ENCODE measurements around the gene SENP7. TPM values are rescaled to one million over a fixed set of nuclear protein-coding genes. Genes with fewer than 3 reads are reported as not detected.

SENP7 gene
- polyA plus RNA-seq, 3 donors: 1.6 to 12.4 (median 3.8) TPM

- no peak overlapping the region for H2AFZ ChIP-seq (ENCODE audit: insufficient read depth, low read depth, low read length, poor library complexity, severe bottlenecking)
- intact Hi-C loops (cut with micrococcal nuclease): no loop called here
- Mint-ChIP-seq H3K9me3 (peaks cover 0 to 2% (median 0%) of the 10 kb centered on the region in 7 donors), H3K27ac (peak overlapping the region in 1 of 7 donors; percentile 22), H3K4me1 (peaks cover 17% of the 10 kb centered on the region), H3K36me3 (peaks cover 2 to 6% of the 10 kb centered on the region in 2 donors), H3K27me3 (ENCODE audit: low read depth in 3 of 3) (peaks cover 0 to 3% (median 0%) of the 10 kb centered on the region in 3 donors), H3K4me3 (no peak overlapping the region)
- H3K36me3 ChIP-seq (replicated peaks in 1 of 2; ENCODE audit: control insufficient read depth in 1 of 2, insufficient read depth in 2 of 2, low read length in 2 of 2): no peaks in the 10 kb centered on the region
- no peaks in the 10 kb centered on the region for H3K79me2 ChIP-seq (ENCODE audit: insufficient read depth, low read length)
- no peak overlapping the region for H3K4me3 ChIP-seq (replicated peaks in 1 of 3; ENCODE audit: low read depth in 2 of 3, low read length in 3 of 3)
- peaks cover 0 to 7% of the 10 kb centered on the region in 2 donors for H3K4me1 ChIP-seq (ENCODE audit: control insufficient read depth in 1 of 2, insufficient read depth in 2 of 2, low read length in 2 of 2)
- no peak overlapping the region for H3K27ac ChIP-seq (ENCODE audit: low read depth in 1 of 2, low read length in 2 of 2)
- no peak overlapping the region for H3K9ac ChIP-seq (ENCODE audit: insufficient read depth, low read length, poor library complexity, severe bottlenecking)
- 73% methylated on average over 2 of the region's 4 CpGs for WGBS (ENCODE audit: insufficient coverage)
- no peaks in the 10 kb centered on the region for H3K9me3 ChIP-seq (replicated peaks in 1 of 2; ENCODE audit: control insufficient read depth in 1 of 2, insufficient read depth in 1 of 2, low read length in 2 of 2)
- no peak overlapping the region for H3K4me2 ChIP-seq (replicated peaks; ENCODE audit: extremely low read depth, low read length, poor library complexity, severe bottlenecking)
- no peaks in the 10 kb centered on the region for H4K20me1 ChIP-seq (ENCODE audit: insufficient read depth, low read length)
- TF ChIP-seq CTCF (IDR thresholded peaks at IDR 0.05): no peak
- H3K27me3 ChIP-seq (ENCODE audit: control insufficient read depth in 2 of 2, insufficient read depth in 2 of 2, low read length in 2 of 2): no peaks in the 10 kb centered on the region
- DNase-seq: no peak
Observed at GRCh38 chr3:101377209-101377608, 135.8 kb downstream of the SENP7 start.

GRCh38 chr3:101375586-101375985 lies 137.4 kb downstream of the SENP7 start:
- Mint-ChIP-seq H3K9me3 (peaks cover 0 to 2% (median 0%) of the 10 kb centered on the region in 7 donors), H3K27me3 (ENCODE audit: low read depth in 3 of 3) (peaks cover 0 to 3% (median 0%) of the 10 kb centered on the region in 3 donors), H3K36me3 (peaks cover 8 to 11% of the 10 kb centered on the region in 2 donors), H3K4me3 (no peak overlapping the region), H3K27ac (no peak overlapping the region), H3K4me1 (peaks cover 14% of the 10 kb centered on the region)
- DNase-seq: no peak
- Histone ChIP-seq H3K4me1 (ENCODE audit: control insufficient read depth in 1 of 2, insufficient read depth in 2 of 2, low read length in 2 of 2) (peaks cover 0 to 7% of the 10 kb centered on the region in 2 donors), H3K4me3 (replicated peaks in 1 of 3; ENCODE audit: low read depth in 2 of 3, low read length in 3 of 3) (no peak overlapping the region), H3K27me3 (ENCODE audit: control insufficient read depth in 2 of 2, insufficient read depth in 2 of 2, low read length in 2 of 2) (no peaks in the 10 kb centered on the region), H4K20me1 (ENCODE audit: insufficient read depth, low read length) (no peaks in the 10 kb centered on the region), H3K79me2 (ENCODE audit: insufficient read depth, low read length) (no peaks in the 10 kb centered on the region), H3K36me3 (replicated peaks in 1 of 2; ENCODE audit: control insufficient read depth in 1 of 2, insufficient read depth in 2 of 2, low read length in 2 of 2) (peaks cover 1 to 10% of the 10 kb centered on the region in 2 donors), H3K4me2 (replicated peaks; ENCODE audit: extremely low read depth, low read length, poor library complexity, severe bottlenecking) (no peak overlapping the region), H3K27ac (ENCODE audit: low read depth in 1 of 2, low read length in 2 of 2) (no peak overlapping the region), H2AFZ (ENCODE audit: insufficient read depth, low read depth, low read length, poor library complexity, severe bottlenecking) (no peak overlapping the region), H3K9ac (ENCODE audit: insufficient read depth, low read length, poor library complexity, severe bottlenecking) (no peak overlapping the region), H3K9me3 (replicated peaks in 1 of 2; ENCODE audit: control insufficient read depth in 1 of 2, insufficient read depth in 1 of 2, low read length in 2 of 2) (no peaks in the 10 kb centered on the region)
- intact Hi-C loops (cut with micrococcal nuclease): no loop called here
- no peak for TF ChIP-seq CTCF (IDR thresholded peaks at IDR 0.05)

Data from CD14-positive monocyte (primary cell).